HG02884 (cell line): ENCODE results near the gene PTDSS2.
"Not testable (repeated sequence)": the region's sequence is repeated elsewhere in the genome, so short reads cannot be mapped to it uniquely, and the experiment has no call there.

Experiments
- ATAC-seq: cut with Tn5 transposase; IDR thresholded peaks from one replicate; pipeline ENCODE4 v1.9.1; 2021; ENCODE audit warnings: mild to moderate bottlenecking, moderate library complexity; ENCODE audit not compliant: unreplicated experiment

Gene PTDSS2

GRCh38 chr11:503179-503981 is 53.3 kb downstream of the PTDSS2 start:
- ATAC-seq = no peak

DNA sequence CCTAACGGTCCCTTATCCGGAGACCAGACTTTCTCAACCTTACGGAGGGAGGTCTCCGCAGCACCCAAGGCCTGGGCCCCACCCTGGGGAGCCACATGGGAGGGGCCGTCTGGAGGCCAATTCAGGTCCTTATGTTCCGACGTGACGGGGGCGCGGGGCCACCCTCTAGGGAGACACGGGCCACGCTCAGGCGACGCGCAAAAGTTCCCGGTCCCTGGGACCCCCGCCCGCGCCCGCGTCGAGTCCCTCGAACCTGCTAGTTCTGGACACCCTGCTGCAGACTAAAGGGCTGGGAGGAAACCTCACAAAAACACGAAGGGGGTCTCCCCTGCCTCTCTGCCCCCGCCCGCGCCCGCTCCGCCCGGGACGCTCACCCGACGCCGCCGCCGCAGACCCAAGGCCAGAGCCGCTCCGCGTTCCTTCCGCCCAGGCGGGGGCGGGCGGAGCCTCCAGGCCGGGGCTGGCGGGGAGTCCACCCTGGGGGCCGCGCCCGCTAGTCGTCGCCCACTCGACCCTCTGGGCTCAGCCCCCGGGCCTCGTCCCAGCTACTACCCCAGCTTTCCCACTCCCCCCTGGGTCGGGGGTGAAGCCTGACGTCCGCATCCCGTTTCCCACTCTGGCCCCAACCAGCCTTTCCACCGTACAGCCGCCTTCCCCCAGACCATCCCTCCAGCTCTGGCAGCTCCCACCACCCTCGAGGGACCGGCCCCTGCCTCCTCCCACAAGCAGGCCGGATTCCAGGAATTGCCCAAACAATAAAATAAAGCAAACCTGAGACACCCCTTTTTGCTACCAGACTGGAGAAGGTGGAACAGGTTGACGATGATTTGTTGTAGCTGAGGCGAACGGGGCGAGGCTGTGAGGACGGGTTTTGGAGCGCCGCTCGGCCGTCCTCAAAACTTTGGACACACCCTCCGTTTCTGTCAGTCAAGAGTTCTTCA is 54.2 kb downstream of the PTDSS2 start:
- no peak for ATAC-seq

DNA sequence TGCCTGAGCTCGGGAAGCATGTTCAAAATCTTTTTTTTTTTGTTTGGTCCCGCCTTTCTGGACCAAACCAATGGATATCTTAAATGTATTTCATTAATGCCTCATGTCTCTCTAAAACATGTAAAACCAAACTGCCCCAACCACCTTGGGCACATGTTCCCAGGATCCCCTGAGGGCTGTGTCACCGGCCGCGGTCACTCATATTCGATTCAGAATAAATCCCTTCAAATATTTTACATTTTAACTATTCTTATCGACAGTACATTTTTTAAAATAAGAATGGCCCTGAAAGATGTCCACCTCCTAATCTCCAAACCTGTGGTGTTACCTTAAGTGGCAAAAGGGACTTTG is 54.9 kb downstream of the PTDSS2 start:
- ATAC-seq = no peak

GRCh38 chr11:506238-506994 is 56.3 kb downstream of the PTDSS2 start:
- ATAC-seq = peak; percentile 44

- ATAC-seq = peak; percentile 43
Observed at GRCh38 chr11:506995-507726, 57.1 kb downstream of the PTDSS2 start, which contains the start of gene RNH1. TSS of gene RNH1 (minus strand) at chr11:507242. CDS start at chr11:502162, 5,080 bp downstream.

DNA sequence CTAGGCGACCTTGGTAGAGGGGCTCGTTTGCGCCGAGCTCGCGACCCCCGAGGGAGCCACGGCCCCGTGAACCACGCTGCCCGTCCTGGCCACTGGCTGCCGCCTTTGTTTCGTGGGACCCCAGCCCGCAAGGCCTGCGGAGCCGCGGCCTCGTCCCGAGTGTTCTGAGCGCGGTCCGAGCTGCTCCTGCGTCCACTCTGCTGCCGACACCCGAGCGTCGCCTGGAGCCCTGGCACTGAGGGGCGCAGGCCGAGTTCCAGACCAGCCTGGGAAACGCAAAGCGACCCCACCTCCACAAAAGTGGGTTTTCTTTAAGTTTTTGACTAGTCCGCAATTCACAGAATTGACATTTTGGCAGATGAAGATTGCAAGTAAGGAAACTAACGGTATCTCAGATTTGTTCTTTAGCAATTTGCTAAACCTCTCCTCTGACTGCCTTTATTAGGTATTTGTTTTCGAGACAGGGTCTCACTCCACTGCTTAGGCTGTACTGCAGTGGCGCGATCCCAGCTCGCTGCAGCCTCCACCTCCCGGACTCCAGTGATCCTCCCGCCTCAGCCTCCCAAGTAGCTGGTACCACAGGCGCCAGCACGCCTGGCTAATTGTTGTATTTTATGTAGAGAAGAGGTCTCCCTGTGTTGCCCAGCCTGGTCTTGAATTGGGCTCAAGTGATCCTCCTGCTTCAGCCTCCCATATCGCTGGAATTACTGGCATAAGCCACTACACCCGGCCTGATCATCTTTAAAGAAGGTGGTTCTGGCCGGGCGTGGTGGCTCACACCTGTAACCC is 57.8 kb downstream of the PTDSS2 start:
- no peak for ATAC-seq

- ATAC-seq = no peak
Observed at GRCh38 chr11:508956-509355, 58.9 kb downstream of the PTDSS2 start.

- no peak for ATAC-seq
Observed at GRCh38 chr11:512761-513595, 62.9 kb downstream of the PTDSS2 start.

DNA sequence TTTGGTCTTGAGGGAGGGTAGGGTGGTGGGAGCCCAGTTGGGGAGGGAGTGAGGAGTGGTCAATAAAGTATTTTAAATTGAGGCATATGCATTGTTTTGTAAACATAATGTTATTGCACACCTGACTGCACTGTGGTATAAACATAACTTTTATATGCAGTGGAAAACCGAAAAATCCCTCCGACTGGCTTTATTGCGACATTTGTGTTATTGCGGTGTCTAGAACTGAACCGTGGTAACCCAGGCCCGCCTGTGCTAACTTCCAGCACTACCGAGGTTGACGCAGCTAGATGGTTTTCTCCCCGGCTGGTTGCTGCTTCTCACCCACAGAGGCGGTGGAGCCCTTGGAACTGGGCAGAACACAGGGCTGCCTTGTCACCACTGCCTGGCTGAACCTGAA is 64.5 kb downstream of the PTDSS2 start:
- ATAC-seq = no peak

GRCh38 chr11:515131-515530 is 65.1 kb downstream of the PTDSS2 start:
- ATAC-seq = no peak

GRCh38 chr11:516400-516799 is 66.3 kb downstream of the PTDSS2 start:
- ATAC-seq = no peak

DNA sequence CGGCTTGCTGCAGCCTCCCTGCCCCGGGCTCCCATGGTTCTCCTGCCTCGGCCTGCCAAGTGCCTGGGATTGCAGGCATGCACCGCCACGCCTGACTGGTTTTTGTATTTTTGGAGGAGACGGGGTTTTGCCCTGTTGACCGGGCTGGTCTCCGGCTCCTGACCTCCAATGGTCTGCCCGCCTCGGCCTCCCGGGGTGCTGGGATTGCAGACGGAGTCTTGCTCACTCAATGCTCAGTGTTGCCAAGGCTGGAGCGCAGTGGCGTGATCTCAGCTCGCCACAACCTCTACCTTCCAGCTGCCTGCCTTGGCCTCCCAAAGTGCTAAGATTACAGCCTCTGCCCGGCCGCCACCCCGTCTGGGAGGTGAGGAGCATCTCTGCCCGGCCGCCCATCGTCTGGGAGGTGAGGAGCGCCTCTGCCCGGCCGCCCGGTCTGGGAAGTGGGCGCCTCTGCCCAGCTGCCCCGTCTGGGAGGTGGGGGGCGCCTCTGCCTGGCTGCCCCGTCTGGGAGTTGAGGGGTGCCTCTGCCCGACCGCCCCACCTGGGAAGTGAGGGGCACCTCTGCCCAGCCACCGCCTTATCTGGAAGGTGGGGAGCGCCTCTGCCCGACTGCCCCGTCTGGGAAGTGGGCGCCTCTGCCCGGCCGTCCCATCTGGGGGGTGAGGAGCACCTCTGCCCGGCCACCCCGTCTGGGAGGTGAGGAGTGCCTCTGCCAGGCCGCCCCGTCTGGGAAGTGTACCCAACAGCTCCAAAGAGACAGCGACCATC is 67.0 kb downstream of the PTDSS2 start:
- ATAC-seq = not testable (repeated sequence)

DNA sequence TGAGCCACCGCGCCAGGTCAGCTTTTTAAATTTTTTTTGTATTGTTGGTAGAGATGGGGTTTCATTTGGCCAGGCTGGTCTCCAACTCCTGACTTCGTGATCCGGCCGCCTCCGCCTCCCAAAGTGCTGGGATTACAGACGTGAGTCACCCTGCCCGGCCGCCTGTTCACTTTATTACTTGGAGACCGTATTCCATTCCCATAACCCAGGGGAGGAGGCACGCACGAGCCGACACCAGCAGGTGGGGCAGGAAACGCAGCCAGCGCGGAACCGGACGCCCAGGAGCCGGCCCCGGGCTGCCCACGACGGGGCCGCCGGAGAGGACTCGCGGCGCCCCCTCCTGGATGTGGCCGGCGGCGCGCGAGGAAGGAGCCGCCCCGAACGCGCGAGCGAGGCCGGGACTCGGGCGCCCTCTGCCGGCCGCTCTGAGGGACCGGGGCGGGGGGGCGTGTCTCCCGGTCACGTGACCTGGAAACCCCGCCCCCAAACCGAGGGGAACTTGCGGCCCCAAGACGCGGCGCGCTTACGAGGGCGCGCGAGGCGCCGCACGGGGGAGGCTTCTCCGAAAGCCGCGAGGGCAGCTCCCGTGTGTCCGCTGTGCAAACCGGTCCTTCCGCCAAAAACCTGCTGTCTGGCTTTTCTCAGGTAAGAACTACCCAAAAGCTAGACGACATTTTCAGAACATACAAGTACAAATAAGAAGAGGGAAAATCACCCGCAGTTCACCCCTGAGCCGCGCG is 68.6 kb downstream of the PTDSS2 start:
- ATAC-seq = no peak

DNA sequence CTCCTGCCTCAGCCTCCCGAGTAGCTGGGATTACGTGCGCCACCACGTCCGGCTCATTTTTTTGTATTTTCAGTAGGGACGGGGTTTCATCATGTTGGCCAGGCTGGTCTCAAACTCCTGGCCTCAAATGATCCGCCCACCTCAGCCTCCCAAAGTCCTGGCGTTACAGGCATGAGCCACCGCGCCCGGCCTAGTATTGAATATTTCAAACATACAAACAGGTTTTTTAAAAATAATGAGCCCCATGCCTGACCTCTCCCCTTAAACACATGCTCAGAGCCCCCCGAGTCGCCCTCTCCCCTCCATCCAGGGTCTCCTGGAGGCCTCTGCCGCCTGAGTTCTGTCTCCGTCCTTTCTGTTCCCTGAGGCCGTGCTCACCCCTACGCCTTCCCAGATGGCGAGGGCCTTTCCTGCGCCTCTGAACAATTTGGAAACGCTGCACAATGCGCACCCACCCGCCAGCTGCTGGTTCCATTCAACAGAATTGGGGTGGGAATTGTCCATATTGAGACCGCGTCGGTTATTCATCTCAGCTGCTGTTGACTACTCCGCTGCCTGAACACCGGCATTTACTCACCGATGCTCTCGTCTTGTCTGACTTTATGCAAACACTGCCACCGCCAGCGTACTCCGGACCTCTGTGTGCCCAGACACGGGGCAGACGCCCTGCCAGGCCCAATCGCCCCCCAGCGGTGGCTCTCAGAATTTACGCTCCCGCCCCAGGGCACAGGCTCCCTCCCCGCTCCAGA is 70.5 kb downstream of the PTDSS2 start:
- ATAC-seq = no peak

GRCh38 chr11:521177-521688 is 71.2 kb downstream of the PTDSS2 start:
- no peak for ATAC-seq

DNA sequence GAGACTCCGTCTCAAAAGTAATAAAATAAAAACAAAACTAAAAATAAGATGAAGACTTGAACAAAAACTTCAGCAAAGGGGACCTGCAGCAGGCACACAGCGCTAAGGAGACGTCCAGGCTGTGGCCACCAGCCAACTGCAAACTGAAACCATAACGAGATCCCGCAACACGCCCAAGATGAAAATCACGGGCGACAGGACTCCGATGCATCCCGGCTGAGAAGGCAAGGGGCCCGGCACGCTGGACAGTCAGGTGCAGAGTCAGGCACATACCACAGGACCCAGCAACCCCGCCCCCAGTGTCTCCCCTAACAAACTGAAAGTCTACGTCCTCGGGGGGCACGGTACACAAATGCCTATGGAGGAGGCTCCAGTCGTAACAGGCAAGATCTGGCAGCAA is 76.1 kb downstream of the PTDSS2 start:
- ATAC-seq = no peak
